K562 (cell line): ENCODE results near the gene KCNE1. TPM values are rescaled to one million over a fixed set of nuclear protein-coding genes. Genes with fewer than 3 reads are reported as not detected.

ENCODE experiments used
- ATAC-seq: fragments of 200-7000 bp; cut with Tn5 transposase; 3 replicates; pipeline ENCODE4 v1.9.1; 2020; ENCODE audit warnings: moderate library complexity
- BruUV-seq: library from RNA; stranded (reverse); fragments of 400-500 nt; replicated peaks from 2 replicates; lab custom pipeline; 2021; lab: Mats Ljungman, UMichigan
- CTCF ChIA-PET: fragments of 300-600 bp; formaldehyde crosslinking; extraction: SDS; loops from one replicate; lab custom pipeline; 2021; ENCODE audit warnings: low intra/inter-chr PET ratio; lab: Yijun Ruan, JAX
- POLR2A ChIA-PET: fragments of 300-600, 350-650 bp; sonication (Branson Sonifier 250); formaldehyde crosslinking; extraction: SDS; loops from one replicate; lab custom pipeline; 2021; ENCODE audit warnings: antibody characterized with exemption, inconsistent platforms; lab: Yijun Ruan, JAX
- DNase-seq, 4 experiments: peaks; one replicate each; pipeline versions ENCODE4 v3.0.0 to v3.0.0-alpha.2; 2011 to 2018; ENCODE audit warnings: low spot score in 3 of 4, mixed read lengths in 3 of 4; ENCODE audit errors: extremely low read depth in 1 of 4
- FAIRE-seq: peaks from 2 replicates; lab custom pipeline; 2011; peaks lifted over from hg19 to GRCh38; lab: Jason Lieb, UNC
- H2AFZ ChIP-seq: 2 replicates; pipeline ENCODE4 v1.6.0; 2011; ENCODE audit warnings: low read depth, low read length, control low read depth, inconsistent platforms
- H3K27ac ChIP-seq: fragments of 200-600 bp; 3 replicates; pipeline ENCODE4 v1.8.0; 2011; ENCODE audit warnings: low read depth, mild to moderate bottlenecking, control low read depth, inconsistent platforms, low read length, moderate library complexity, mixed read lengths; ENCODE audit errors: extremely low read depth
- H3K27me3 ChIP-seq, 2 experiments: fragments of 300-600 bp in 1 of 2; 2 replicates in 1 of 2; 3 replicates in 1 of 2; pipeline versions ENCODE4 v1.6.0 to v1.8.0; 2011; ENCODE audit warnings: inconsistent platforms in 2 of 2, low read length in 2 of 2, mild to moderate bottlenecking in 1 of 2, mixed read lengths in 1 of 2, moderate library complexity in 1 of 2; ENCODE audit not compliant: control insufficient read depth in 2 of 2, insufficient read depth in 2 of 2
- H3K36me3 ChIP-seq: fragments of 300-600 bp; 3 replicates; pipeline ENCODE4 v1.8.0; 2011; ENCODE audit warnings: mild to moderate bottlenecking, low read length, inconsistent platforms; ENCODE audit not compliant: control insufficient read depth, insufficient read depth
- H3K4me1 ChIP-seq, 2 experiments: fragments of 200-600 bp in 1 of 2; replicated peaks in 1 of 2; 2 replicates in 1 of 2; 3 replicates in 1 of 2; pipeline versions ENCODE4 v1.5.1 to v1.8.0; 2011; ENCODE audit warnings: inconsistent platforms in 2 of 2, low read length in 2 of 2, mild to moderate bottlenecking in 1 of 2, mixed read lengths in 1 of 2, moderate library complexity in 1 of 2; ENCODE audit not compliant: control insufficient read depth in 2 of 2, insufficient read depth in 2 of 2
- H3K4me2 ChIP-seq: 2 replicates; pipeline ENCODE4 v1.6.1; 2011; ENCODE audit warnings: low read length, control low read depth, inconsistent platforms, mixed read lengths; ENCODE audit not compliant: insufficient read depth
- H3K4me3 ChIP-seq: fragments of 200-600 bp; sonication (generic), shearing (Covaris generic); 2 replicates; pipeline ENCODE4 v1.5.1; 2016; ENCODE audit warnings: control low read depth, inconsistent platforms
- H3K79me2 ChIP-seq: fragments of 200-600 bp; 3 replicates; pipeline ENCODE4 v1.8.0; 2011; ENCODE audit warnings: low read length, inconsistent platforms; ENCODE audit not compliant: control insufficient read depth, insufficient read depth
- H3K9ac ChIP-seq, 2 experiments: 2 replicates each; pipeline versions ENCODE4 v1.6.0 to v1.6.1; 2011; ENCODE audit warnings: low read depth in 2 of 2, low read length in 2 of 2, control low read depth in 1 of 2, inconsistent platforms in 1 of 2, mild to moderate bottlenecking in 1 of 2, mixed read lengths in 1 of 2; ENCODE audit not compliant: insufficient read depth in 1 of 2
- H3K9me1 ChIP-seq: one replicate; pipeline ENCODE4 v1.6.0; 2011; ENCODE audit warnings: inconsistent platforms, mild to moderate bottlenecking, low read length, moderate library complexity; ENCODE audit not compliant: control insufficient read depth, insufficient read depth
- H3K9me3 ChIP-seq: replicated peaks from 2 replicates; pipeline ENCODE4 v1.5.1; 2011; ENCODE audit warnings: low read depth, low read length, inconsistent platforms; ENCODE audit not compliant: control insufficient read depth, insufficient read depth
- H4K20me1 ChIP-seq: replicated peaks from 2 replicates; pipeline ENCODE4 v1.6.1; 2011; ENCODE audit warnings: low read length, inconsistent platforms, mixed read lengths; ENCODE audit not compliant: control insufficient read depth, insufficient read depth
- CHD1 ChIP-seq: fragments of 200-600 bp; sonication (generic); IDR thresholded peaks from one replicate; pipeline ENCODE4 v1.6.1; 2012; ENCODE audit warnings: mild to moderate bottlenecking, moderate library complexity, low read length, inconsistent platforms
- FOSL1 ChIP-seq: fragments of 200-800 bp; sonication (Bioruptor generic); conservative IDR thresholded peaks from 2 replicates; pipeline ENCODE4 v1.6.1; 2016; ENCODE audit warnings: missing genetic modification characterization, missing compliant biosample characterization
- JUND ChIP-seq, 2 experiments: IDR thresholded peaks; 2 replicates in 1 of 2; 3 replicates in 1 of 2; pipeline ENCODE4 v1.6.1; 2011; ENCODE audit warnings: borderline replicate concordance in 2 of 2, low read depth in 2 of 2, low read length in 2 of 2, improper control_type of control experiment in 1 of 2, missing biosample characterization in 1 of 2, missing genetic modification characterization in 1 of 2, missing genetic modification reagents in 1 of 2
- WGBS: fragments of 100-300 bp; shearing (Covaris generic); methylation state at CpG from one replicate; pipeline ENCODE4 v1.1.6; 2016; ENCODE audit warnings: low coverage, mixed read lengths; ENCODE audit not compliant: insufficient coverage; ENCODE audit errors: missing lambda C conversion rate; 5-methylcytosine and 5-hydroxymethylcytosine counted together
- in situ Hi-C: fragments of 300-500 bp; cut with MboI; formaldehyde crosslinking; loops from 4 replicates; pipeline ENCODE4 v1.15.0; 2018; ENCODE audit warnings: inconsistent platforms, mixed read lengths
- intact Hi-C: fragments of 100-400 bp; cut with micrococcal nuclease; formaldehyde crosslinking; loops from 2 replicates; pipeline ENCODE4 v1.14.2; 2022
- polyA plus RNA-seq, 8 experiments: library from polyadenylated mRNA; depleted of rRNA in 4 of 8; stranded (reverse) in 5 of 8; unstranded in 3 of 8; fragments of >200 nt; fragmentation: Nextera tagmentation in 2 of 8; fragmentation: Illumina TruSeq in 1 of 8; extraction: Ambion mirVana in 2 of 8; extraction: Trizol in 1 of 8; gene quantifications; 2 replicates each; pipeline versions ENCODE4 v1.2.1 to v1.2.3, GENCODE V29; 2011 to 2014; ENCODE audit warnings: inconsistent platforms in 1 of 8, missing spikeins in 1 of 8
- total RNA-seq, 7 experiments: library from RNA; depleted of rRNA in 6 of 7; stranded (reverse); fragments of >200 nt in 6 of 7; fragmentation: Illumina TruSeq in 2 of 7; extraction: Trizol in 2 of 7; gene quantifications; 2 replicates each; pipeline versions ENCODE4 v1.2.1 to v1.2.3, GENCODE V29; 2011 to 2021; ENCODE audit warnings: low replicate concordance in 1 of 7
- TF ChIP-seq, protein P1 (sequence below): fragments of 450-650 bp; IDR thresholded peaks from 2 replicates; pipeline ENCODE4 v1.6.1; 2017; ENCODE audit warnings: antibody characterized with exemption

KCNE1 gene
- total and polyA plus RNA-seq, 9 of the 15 experiments (the other 6 are each of a cell fraction or from before 2014, with no cell fraction given) = 0.05 to 0.22 (median 0.11) TPM; not detected in 3

DNA sequence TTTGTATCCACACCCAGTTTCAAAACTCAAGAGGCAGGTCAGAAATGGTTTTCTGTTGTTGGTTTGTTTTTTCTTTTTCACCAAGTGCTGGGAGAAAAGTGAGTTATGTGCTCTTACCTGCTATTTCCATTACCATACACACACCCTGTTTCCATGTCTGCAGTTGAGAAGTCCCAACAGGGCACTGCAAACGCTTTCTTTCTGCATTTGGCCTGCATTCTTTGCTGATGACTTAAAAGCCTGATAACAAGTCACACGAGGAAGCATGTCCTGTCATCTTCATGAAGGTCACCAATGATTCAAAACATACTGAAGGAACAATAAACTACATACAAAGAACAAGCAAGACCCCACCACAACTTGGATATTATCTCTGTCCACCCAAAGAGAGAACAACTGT lies 24.8 kb upstream of the KCNE1 start:
- H3K4me2 ChIP-seq = no peak overlapping the region
- H3K9me3 ChIP-seq = no peaks in the 10 kb centered on the region
- H3K9ac ChIP-seq = no peak overlapping the region
- no peaks in the 10 kb centered on the region; a peak in 1 of 5 replicates for H3K4me1 ChIP-seq
- ATAC-seq = no peak
- H3K27me3 ChIP-seq = peaks cover 0 to 12% of the 10 kb centered on the region in 2 experiments; a peak in 2 of 5 replicates
- ChIA-PET POLR2A (no interaction called here), CTCF (interaction anchor here (0.7 kb wide), 1 partner anchor 38 kb away, joined by 4 read pairs; no protein-coding TSS in a partner anchor)
- H4K20me1 ChIP-seq = no peaks in the 10 kb centered on the region
- H3K27ac ChIP-seq = no peak overlapping the region
- H3K36me3 ChIP-seq = no peaks in the 10 kb centered on the region
- TF ChIP-seq CHD1 = no peak
- peak; percentile 71 for TF ChIP-seq FOSL1 (tag)
- TF ChIP-seq, protein P1, sequence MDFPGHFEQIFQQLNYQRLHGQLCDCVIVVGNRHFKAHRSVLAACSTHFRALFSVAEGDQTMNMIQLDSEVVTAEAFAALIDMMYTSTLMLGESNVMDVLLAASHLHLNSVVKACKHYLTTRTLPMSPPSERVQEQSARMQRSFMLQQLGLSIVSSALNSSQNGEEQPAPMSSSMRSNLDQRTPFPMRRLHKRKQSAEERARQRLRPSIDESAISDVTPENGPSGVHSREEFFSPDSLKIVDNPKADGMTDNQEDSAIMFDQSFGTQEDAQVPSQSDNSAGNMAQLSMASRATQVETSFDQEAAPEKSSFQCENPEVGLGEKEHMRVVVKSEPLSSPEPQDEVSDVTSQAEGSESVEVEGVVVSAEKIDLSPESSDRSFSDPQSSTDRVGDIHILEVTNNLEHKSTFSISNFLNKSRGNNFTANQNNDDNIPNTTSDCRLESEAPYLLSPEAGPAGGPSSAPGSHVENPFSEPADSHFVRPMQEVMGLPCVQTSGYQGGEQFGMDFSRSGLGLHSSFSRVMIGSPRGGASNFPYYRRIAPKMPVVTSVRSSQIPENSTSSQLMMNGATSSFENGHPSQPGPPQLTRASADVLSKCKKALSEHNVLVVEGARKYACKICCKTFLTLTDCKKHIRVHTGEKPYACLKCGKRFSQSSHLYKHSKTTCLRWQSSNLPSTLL = no peak
- TF ChIP-seq JUND (IDR thresholded peaks at IDR 0.05; ENCODE audit: borderline replicate concordance, low read depth, low read length) = peak; percentile 25; the same call in 1 of the 2 replicates
- TF ChIP-seq JUND (tag; IDR thresholded peaks at IDR 0.05; ENCODE audit: borderline replicate concordance, low read depth, low read length) = no peak
- H3K4me3 ChIP-seq = no peak overlapping the region
- in situ Hi-C loops = no loop called here
- intact Hi-C loops = no loop called here
- H3K9me1 ChIP-seq = no peaks in the 10 kb centered on the region
- DNase-seq = no peak
- no TSS peak for BruUV-seq
- FAIRE-seq = no peak
- WGBS = 0% methylated on average over 2 of the region's 2 CpGs
- no peak overlapping the region for H2AFZ ChIP-seq
- H3K79me2 ChIP-seq = no peaks in the 10 kb centered on the region
